Osteocyte (in vitro differentiated cells): Measurements from ENCODE around the gene IL13. TPM values are rescaled to one million over a fixed set of nuclear protein-coding genes. Genes with fewer than 3 reads are reported as not detected.

Source experiments
- DNase-seq: peaks from one replicate; pipeline ENCODE4 v3.0.0; 2021; ENCODE audit warnings: mixed read lengths; ENCODE audit not compliant: unreplicated experiment; ENCODE audit errors: extremely low spot score
- H3K27ac Mint-ChIP-seq: one replicate; pipeline ENCODE4 v1.8.0; 2021; ENCODE audit warnings: mild to moderate bottlenecking, mixed read lengths; ENCODE audit not compliant: unreplicated experiment
- H3K27me3 Mint-ChIP-seq: one replicate; pipeline ENCODE4 v1.8.0; 2021; ENCODE audit warnings: mixed read lengths; ENCODE audit not compliant: unreplicated experiment
- H3K36me3 Mint-ChIP-seq: one replicate; pipeline ENCODE4 v1.8.0; 2021; ENCODE audit warnings: mixed read lengths; ENCODE audit not compliant: unreplicated experiment
- H3K4me1 Mint-ChIP-seq: one replicate; pipeline ENCODE4 v1.8.0; 2021; ENCODE audit warnings: mixed read lengths; ENCODE audit not compliant: unreplicated experiment
- H3K4me3 Mint-ChIP-seq: one replicate; pipeline ENCODE4 v1.8.0; 2021; ENCODE audit warnings: mild to moderate bottlenecking, moderate library complexity, mixed read lengths; ENCODE audit not compliant: unreplicated experiment
- H3K9me3 Mint-ChIP-seq: one replicate; pipeline ENCODE4 v1.8.0; 2021; ENCODE audit warnings: mixed read lengths; ENCODE audit not compliant: unreplicated experiment
- total RNA-seq: library from RNA; stranded (reverse); gene quantifications from 2 replicates; pipeline ENCODE4 v1.2.1, GENCODE V29; 2021
- TF ChIP-seq, protein P1 (sequence below): fragments of 200-600 bp; sonication (generic); IDR thresholded peaks from 2 replicates; pipeline ENCODE4 v1.5.0; 2021; ENCODE audit warnings: antibody characterized with exemption, mild to moderate bottlenecking, moderate library complexity

The IL13 gene
- total RNA-seq, 1 donor from 2014 or later = not detected

DNA sequence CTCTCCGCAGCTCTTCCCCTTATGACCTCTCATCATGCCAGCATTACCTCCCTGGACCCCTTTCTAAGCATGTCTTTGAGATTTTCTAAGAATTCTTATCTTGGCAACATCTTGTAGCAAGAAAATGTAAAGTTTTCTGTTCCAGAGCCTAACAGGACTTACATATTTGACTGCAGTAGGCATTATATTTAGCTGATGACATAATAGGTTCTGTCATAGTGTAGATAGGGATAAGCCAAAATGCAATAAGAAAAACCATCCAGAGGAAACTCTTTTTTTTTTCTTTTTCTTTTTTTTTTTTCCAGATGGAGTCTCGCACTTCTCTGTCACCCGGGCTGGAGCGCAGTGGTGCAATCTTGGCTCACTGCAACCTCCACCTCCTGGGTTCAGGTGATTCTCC, 20.7 kb upstream of the IL13 start:
- H3K4me1 Mint-ChIP-seq = no peaks in the 10 kb centered on the region
- H3K4me3 Mint-ChIP-seq = no peak overlapping the region
- no peak overlapping the region for H3K27ac Mint-ChIP-seq
- H3K9me3 Mint-ChIP-seq = no peaks in the 10 kb centered on the region
- H3K36me3 Mint-ChIP-seq = peaks cover 31% of the 10 kb centered on the region
- no peaks in the 10 kb centered on the region for H3K27me3 Mint-ChIP-seq
- TF ChIP-seq, protein P1, sequence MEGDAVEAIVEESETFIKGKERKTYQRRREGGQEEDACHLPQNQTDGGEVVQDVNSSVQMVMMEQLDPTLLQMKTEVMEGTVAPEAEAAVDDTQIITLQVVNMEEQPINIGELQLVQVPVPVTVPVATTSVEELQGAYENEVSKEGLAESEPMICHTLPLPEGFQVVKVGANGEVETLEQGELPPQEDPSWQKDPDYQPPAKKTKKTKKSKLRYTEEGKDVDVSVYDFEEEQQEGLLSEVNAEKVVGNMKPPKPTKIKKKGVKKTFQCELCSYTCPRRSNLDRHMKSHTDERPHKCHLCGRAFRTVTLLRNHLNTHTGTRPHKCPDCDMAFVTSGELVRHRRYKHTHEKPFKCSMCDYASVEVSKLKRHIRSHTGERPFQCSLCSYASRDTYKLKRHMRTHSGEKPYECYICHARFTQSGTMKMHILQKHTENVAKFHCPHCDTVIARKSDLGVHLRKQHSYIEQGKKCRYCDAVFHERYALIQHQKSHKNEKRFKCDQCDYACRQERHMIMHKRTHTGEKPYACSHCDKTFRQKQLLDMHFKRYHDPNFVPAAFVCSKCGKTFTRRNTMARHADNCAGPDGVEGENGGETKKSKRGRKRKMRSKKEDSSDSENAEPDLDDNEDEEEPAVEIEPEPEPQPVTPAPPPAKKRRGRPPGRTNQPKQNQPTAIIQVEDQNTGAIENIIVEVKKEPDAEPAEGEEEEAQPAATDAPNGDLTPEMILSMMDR = no peak
- no peak for DNase-seq

DNA sequence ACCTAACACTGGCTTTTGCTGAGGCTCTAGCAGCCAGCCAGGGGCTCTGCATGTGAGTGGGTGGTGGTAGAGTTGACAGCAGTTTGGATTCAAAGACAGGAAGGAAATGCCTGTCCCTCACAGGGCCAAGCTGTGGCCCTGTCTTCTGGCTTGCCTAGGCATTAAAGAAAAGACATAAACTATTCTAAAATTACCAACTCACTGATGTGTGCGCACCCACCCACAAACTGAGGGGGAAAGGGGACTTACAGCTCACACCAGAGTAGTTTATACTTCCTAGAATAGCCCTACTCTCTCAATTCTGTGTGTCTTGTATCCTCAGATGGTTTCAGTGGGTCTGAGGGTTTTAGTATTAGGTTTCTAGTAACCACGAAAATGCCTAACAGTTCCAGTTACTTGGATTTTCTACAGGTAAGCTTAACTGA, 18.3 kb upstream of the IL13 start:
- no peaks in the 10 kb centered on the region for H3K4me1 Mint-ChIP-seq
- H3K4me3 Mint-ChIP-seq = no peak overlapping the region

DNA sequence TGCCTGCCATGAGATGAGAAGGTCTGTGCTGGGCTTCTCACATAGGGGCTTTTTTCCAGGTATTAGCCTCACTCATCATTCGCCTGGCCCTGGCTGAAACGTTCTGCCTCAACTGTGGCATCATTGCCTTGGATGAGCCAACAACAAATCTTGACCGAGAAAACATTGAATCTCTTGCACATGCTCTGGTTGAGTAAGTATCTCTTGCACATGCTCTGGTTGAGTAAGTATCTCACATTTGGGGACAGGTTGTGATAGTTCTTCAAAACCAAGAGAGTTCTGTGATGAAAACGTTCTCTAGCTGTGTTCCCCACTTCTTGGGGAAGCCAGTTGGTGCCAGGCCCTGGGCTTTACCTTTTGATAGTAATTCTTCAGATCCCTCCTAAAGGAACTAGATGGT, 17.4 kb upstream of the IL13 start:
- H3K9me3 Mint-ChIP-seq = no peaks in the 10 kb centered on the region
- no peak overlapping the region for H3K4me3 Mint-ChIP-seq
- TF ChIP-seq, protein P1 = no peak
- no peak overlapping the region for H3K27ac Mint-ChIP-seq
- peaks cover 36% of the 10 kb centered on the region for H3K36me3 Mint-ChIP-seq
- no peaks in the 10 kb centered on the region for H3K27me3 Mint-ChIP-seq
- no peaks in the 10 kb centered on the region for H3K4me1 Mint-ChIP-seq
- DNase-seq = no peak

More for the DNA sequence above, 18.3 kb upstream of the IL13 start:
- DNase-seq = no peak
- Mint-ChIP-seq H3K27me3 (no peaks in the 10 kb centered on the region), H3K9me3 (no peaks in the 10 kb centered on the region), H3K27ac (no peak overlapping the region), H3K36me3 (peaks cover 36% of the 10 kb centered on the region)
- TF ChIP-seq, protein P1 = no peak

DNA sequence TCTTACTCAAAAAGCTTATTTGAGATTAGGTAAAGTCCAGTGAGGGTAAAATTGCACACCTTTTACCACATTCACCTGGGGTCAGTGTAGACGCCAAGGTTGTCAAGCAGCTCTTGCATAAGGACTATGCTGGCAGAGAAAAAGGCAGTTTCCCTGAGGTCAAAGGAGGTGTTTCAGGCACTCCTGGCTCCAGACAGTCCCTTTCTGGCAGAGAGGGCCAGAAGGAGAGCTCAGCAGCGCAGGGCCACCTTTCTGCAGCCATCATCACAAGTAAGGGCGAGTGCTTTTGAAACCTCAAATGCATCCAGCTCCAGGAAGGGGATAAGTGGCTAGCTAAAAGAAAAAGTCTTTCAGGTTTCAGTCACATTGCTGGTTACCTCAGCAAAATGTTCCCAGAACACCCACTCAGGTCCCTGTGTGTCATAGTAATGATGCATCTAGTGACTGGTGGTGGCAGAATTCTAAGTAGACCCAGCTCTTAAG, 16.7 kb upstream of the IL13 start:
- Mint-ChIP-seq H3K4me3 (no peak overlapping the region), H3K4me1 (no peaks in the 10 kb centered on the region), H3K9me3 (no peaks in the 10 kb centered on the region), H3K27me3 (no peaks in the 10 kb centered on the region), H3K36me3 (peaks cover 36% of the 10 kb centered on the region), H3K27ac (no peak overlapping the region)
- DNase-seq = no peak
- TF ChIP-seq, protein P1 = no peak

DNA sequence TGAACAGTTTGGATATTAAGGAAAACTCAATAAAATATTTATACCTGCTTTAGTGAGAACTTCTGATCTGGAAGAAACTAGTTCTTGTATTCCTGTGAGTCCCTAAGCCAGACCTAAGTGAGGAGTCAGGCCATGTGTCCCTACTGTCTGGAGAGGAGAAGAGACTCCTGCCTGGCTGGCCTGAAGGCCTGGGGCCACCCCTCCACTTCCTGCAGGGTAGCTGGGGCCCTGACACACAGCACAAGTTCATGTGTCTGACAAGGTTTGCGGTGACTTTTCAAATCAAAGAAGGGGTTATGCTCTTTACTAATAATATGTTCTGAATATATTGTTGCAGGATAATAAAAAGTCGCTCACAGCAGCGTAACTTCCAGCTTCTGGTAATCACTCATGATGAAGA, 16.1 kb upstream of the IL13 start:
- no peak overlapping the region for H3K4me3 Mint-ChIP-seq
- H3K27ac Mint-ChIP-seq = no peak overlapping the region
- peaks cover 3% of the 10 kb centered on the region for H3K27me3 Mint-ChIP-seq
- TF ChIP-seq, protein P1 = no peak
- no peaks in the 10 kb centered on the region for H3K4me1 Mint-ChIP-seq
- DNase-seq = no peak
- peaks cover 36% of the 10 kb centered on the region for H3K36me3 Mint-ChIP-seq
- H3K9me3 Mint-ChIP-seq = no peaks in the 10 kb centered on the region
